Ovary (tissue), 9 donors: ENCODE results near the gene GCSAML. TPM values are rescaled to one million over a fixed set of nuclear protein-coding genes. Genes with fewer than 3 reads are reported as not detected.
"Not testable (repeated sequence)": the region's sequence is repeated elsewhere in the genome, so short reads cannot be mapped to it uniquely, and the experiment has no call there.

Experiments used
- DNase-seq, 5 donors: peaks; one replicate each; pipeline ENCODE4 v3.0.0-alpha.2; 2019 to 2020
- H3K27ac ChIP-seq, 2 donors: fragments of 200-600 bp; one replicate each; pipeline versions ENCODE4 v1.5.1 to v1.8.0; 2019 to 2022
- H3K27me3 ChIP-seq: fragments of 200-600 bp; one replicate; pipeline ENCODE4 v1.8.0; 2022
- H3K36me3 ChIP-seq: fragments of 200-600 bp; sonication (generic); one replicate; pipeline ENCODE4 v1.5.1; 2019
- H3K4me1 ChIP-seq: one replicate; pipeline ENCODE4 v1.8.1; 2013; ENCODE audit warnings: mild to moderate bottlenecking, moderate library complexity; ENCODE audit not compliant: insufficient read depth
- H3K4me3 ChIP-seq: fragments of 200-600 bp; sonication (generic); one replicate; pipeline ENCODE4 v1.5.1; 2017
- H3K9me3 ChIP-seq, 2 donors: fragments of 200-600 bp in 1 of 2; sonication (generic) in 1 of 2; one replicate each; pipeline versions ENCODE4 v1.5.1 to v1.8.1; 2013 to 2019; ENCODE audit warnings: mild to moderate bottlenecking in 1 of 2, moderate library complexity in 1 of 2
- CTCF ChIP-seq, 3 donors: fragments of 450-650 bp in 2 of 3; fragments of 200-600 bp in 1 of 3; IDR thresholded peaks; one replicate each; pipeline versions ENCODE4 v1.5.1 to v1.8.0; 2016 to 2022; ENCODE audit warnings: antibody characterized with exemption in 3 of 3, mild to moderate bottlenecking in 1 of 3
- EP300 ChIP-seq: sonication (generic); formaldehyde crosslinking; IDR thresholded peaks from one replicate; pipeline ENCODE4 v1.6.1; 2017; ENCODE audit warnings: antibody characterized with exemption
- POLR2A ChIP-seq: fragments of 450-650 bp; IDR thresholded peaks from one replicate; pipeline ENCODE4 v1.6.1; 2017; ENCODE audit warnings: antibody characterized with exemption, mild to moderate bottlenecking, moderate library complexity
- WGBS, 3 donors: extraction: QIAGEN DNeasy Blood & Tissue Kit in 1 of 3; methylation state at CpG; one replicate each; pipeline versions ENCODE4 v1.1.5 to v1.1.7; 2013 to 2017; 5-methylcytosine and 5-hydroxymethylcytosine counted together
- intact Hi-C, 4 donors: fragments of 100-400 bp; cut with DNase I; formaldehyde crosslinking; loops; one replicate each; pipeline versions ENCODE4 v1.11.0 to v1.15.1; 2022 to 2023
- polyA plus RNA-seq, 2 donors: library from polyadenylated mRNA; stranded (reverse); fragments of 200-250 nt in 1 of 2; fragments of 350-450 nt in 1 of 2; fragmentation: Illumina TruSeq in 1 of 2; extraction: RNeasy Lipid Tissue Mini Kit (QIAGEN cat#74804) in 1 of 2; gene quantifications; one replicate each; pipeline ENCODE4 v1.2.3, GENCODE V29; 2013 to 2014
- total RNA-seq, 7 donors: library from RNA; depleted of rRNA in 2 of 7; stranded (reverse); fragments of >200 nt in 2 of 7; fragmentation: NEBNext Ultra II Directional in 3 of 7; extraction: Animal tissue kit (Norgen Biotek cat#: 25700) in 3 of 7; gene quantifications; one replicate each; pipeline versions ENCODE4 v1.1.0 to v1.2.4, GENCODE V29; 2016 to 2023
- donor health status: DM: no; HTN: no; CAD: no; lungs with moderate emphysema.
- donor health status: DM: no; HTN: no; CAD: no.
- donor health status: Bipolar disorder and iron deficiency.
- donor health status: DM: yes; HTN: yes; CAD: no.
- donor health status: DM: no; HTN: no; CAD: no.
- donor health status: DM: yes; HTN: yes; CAD: no.

GCSAML gene
- total and polyA plus RNA-seq, 9 donors = 0.05 to 0.52 (median 0.35) TPM; not detected in 4

GRCh38 chr1:247518613-247518891 lies 30.4 kb upstream of the GCSAML start:
- intact Hi-C loops = no loop called here
- H3K27ac ChIP-seq = no peak overlapping the region
- no peak overlapping the region for H3K4me3 ChIP-seq
- H3K27me3 ChIP-seq = no peaks in the 10 kb centered on the region
- no peaks in the 10 kb centered on the region for H3K36me3 ChIP-seq
- no peak for DNase-seq
- TF ChIP-seq CTCF (IDR thresholded peaks at IDR 0.05) = no peak
- no peak for TF ChIP-seq EP300
- TF ChIP-seq POLR2A = no peak
- WGBS, 3 donors = 71 to 90% (median 83%) methylated on average over 17 to 19 of the region's 19 CpGs
- H3K4me1 ChIP-seq = no peaks in the 10 kb centered on the region
- H3K9me3 ChIP-seq = peaks cover 0 to 5% of the 10 kb centered on the region in 2 donors

GRCh38 chr1:247521886-247522285 lies 27.0 kb upstream of the GCSAML start:
- 88 to 95% methylated on average over 19 to 25 of the region's 30 CpGs; no CpG with 5 or more reads in 1 of the 3 donors for WGBS, 3 donors
- H3K4me3 ChIP-seq, H3K9me3 ChIP-seq, H3K27ac ChIP-seq, H3K4me1 ChIP-seq, H3K36me3 ChIP-seq, DNase-seq, intact Hi-C loops, H3K27me3 ChIP-seq: not testable (repeated sequence)

GRCh38 chr1:247528812-247529474 lies 20.0 kb upstream of the GCSAML start:
- no peak for DNase-seq
- Histone ChIP-seq H3K36me3 (no peaks in the 10 kb centered on the region), H3K27me3 (no peaks in the 10 kb centered on the region), H3K27ac (no peak overlapping the region), H3K9me3 (peaks cover 0 to 8% of the 10 kb centered on the region in 2 donors), H3K4me3 (no peak overlapping the region), H3K4me1 (no peaks in the 10 kb centered on the region)
- WGBS, 3 donors = 63 to 71% (median 71%) methylated on average over 2 of the region's 2 CpGs
- intact Hi-C loops = no loop called here
- TF ChIP-seq CTCF (IDR thresholded peaks at IDR 0.05) = no peak
- TF ChIP-seq POLR2A = no peak
- no peak for TF ChIP-seq EP300

- Histone ChIP-seq H3K9me3 (peaks cover 0 to 8% of the 10 kb centered on the region in 2 donors), H3K27me3 (no peaks in the 10 kb centered on the region), H3K4me1 (no peaks in the 10 kb centered on the region), H3K27ac (no peak overlapping the region), H3K36me3 (no peaks in the 10 kb centered on the region), H3K4me3 (no peak overlapping the region)
- WGBS, 3 donors = 84 to 89% (median 87%) methylated on average over 1 of the region's 1 CpG
- intact Hi-C loops = no loop called here
- no peak for DNase-seq
- TF ChIP-seq CTCF (IDR thresholded peaks at IDR 0.05) = no peak
- TF ChIP-seq EP300 = no peak
- TF ChIP-seq POLR2A = no peak
Measured at GRCh38 chr1:247529771-247530355, 19.1 kb upstream of the GCSAML start.

GRCh38 chr1:247530785-247531184 lies 18.1 kb upstream of the GCSAML start:
- Histone ChIP-seq H3K4me1 (no peaks in the 10 kb centered on the region), H3K4me3 (no peak overlapping the region), H3K27me3 (no peaks in the 10 kb centered on the region), H3K36me3 (no peaks in the 10 kb centered on the region), H3K27ac (no peak overlapping the region), H3K9me3 (peaks cover 0 to 8% of the 10 kb centered on the region in 2 donors)
- TF ChIP-seq CTCF (IDR thresholded peaks at IDR 0.05) (no peak), POLR2A (no peak), EP300 (no peak)
- WGBS, 3 donors = 35 to 51% (median 47%) methylated on average over 40 to 41 of the region's 41 CpGs
- intact Hi-C loops = no loop called here
- DNase-seq = no peak
